ENCODE results near the gene CLCA2. TPM values are rescaled to one million over a fixed set of nuclear protein-coding genes. Genes with fewer than 3 reads are reported as not detected.

CLCA2 gene
- total RNA-seq, 4 donors from 2014 or later, result 0.94 to 1.1 (median 1.0) TPM; not detected in 1

GRCh38 chr1:86423473-86423872 is 498 bp upstream of the CLCA2 start:
- no peak for DNase-seq (ENCODE audit: low spot score)
- no peak for ATAC-seq (ENCODE audit: low FRiP score)
- TF ChIP-seq CTCF (IDR thresholded peaks at IDR 0.05), result no peak

- DNase-seq (ENCODE audit: low spot score) (no peak), ATAC-seq (ENCODE audit: low FRiP score) (peak; percentile 6)
- TF ChIP-seq CTCF (IDR thresholded peaks at IDR 0.05), result no peak
These were observed 5.3 kb downstream of the CLCA2 start for GRCh38 chr1:86429122-86429725.

- ATAC-seq (ENCODE audit: low FRiP score), result peak; percentile 99
- DNase-seq (ENCODE audit: low spot score), result no peak
- no peak for TF ChIP-seq CTCF (IDR thresholded peaks at IDR 0.05)
These were observed 5.9 kb downstream of the CLCA2 start for GRCh38 chr1:86429835-86430234.

GRCh38 chr1:86430376-86430775 is 6.4 kb downstream of the CLCA2 start:
- ATAC-seq (ENCODE audit: low FRiP score) (no peak), DNase-seq (ENCODE audit: low spot score) (no peak)
- TF ChIP-seq CTCF (IDR thresholded peaks at IDR 0.05), result no peak

- DNase-seq (ENCODE audit: low spot score) (no peak), ATAC-seq (ENCODE audit: low FRiP score) (no peak)
- TF ChIP-seq CTCF (IDR thresholded peaks at IDR 0.05), result no peak
These were observed 10.1 kb downstream of the CLCA2 start for GRCh38 chr1:86434059-86434458.

GRCh38 chr1:86435327-86435726 is 11.4 kb downstream of the CLCA2 start:
- no peak for TF ChIP-seq CTCF (IDR thresholded peaks at IDR 0.05)
- ATAC-seq (ENCODE audit: low FRiP score), result no peak
- DNase-seq (ENCODE audit: low spot score), result no peak

GRCh38 chr1:86436041-86436440 is 12.1 kb downstream of the CLCA2 start:
- ATAC-seq (ENCODE audit: low FRiP score) (no peak), DNase-seq (ENCODE audit: low spot score) (no peak)
- no peak for TF ChIP-seq CTCF (IDR thresholded peaks at IDR 0.05)
